Measurements from ENCODE around the gene FBXL2.
"Not testable (repeated sequence)": the region's sequence is repeated elsewhere in the genome, so short reads cannot be mapped to it uniquely, and the experiment has no call there.

The FBXL2 gene

DNA sequence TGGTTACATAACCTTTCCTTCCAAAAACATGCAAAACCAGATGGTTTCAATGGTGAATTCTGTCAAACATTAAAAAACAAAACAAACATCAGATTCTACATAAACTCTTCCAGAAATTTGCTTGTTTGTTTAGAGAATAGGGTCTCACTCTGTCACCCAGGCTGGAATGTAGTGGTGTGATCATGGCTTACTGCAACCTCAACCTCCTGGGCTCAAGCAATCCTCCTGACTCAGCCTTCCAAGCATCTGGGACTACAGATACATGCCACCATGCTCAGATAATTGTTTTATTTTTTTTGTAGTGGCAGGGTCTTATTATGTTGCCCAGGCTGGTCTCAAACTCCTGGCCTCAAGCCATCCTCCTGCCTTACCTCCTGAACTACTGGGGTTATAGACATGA, 36.1 kb downstream of the FBXL2 start:
- intact Hi-C loops (cut with DNase I) = no loop called here
- DNase-seq = no peak

DNA sequence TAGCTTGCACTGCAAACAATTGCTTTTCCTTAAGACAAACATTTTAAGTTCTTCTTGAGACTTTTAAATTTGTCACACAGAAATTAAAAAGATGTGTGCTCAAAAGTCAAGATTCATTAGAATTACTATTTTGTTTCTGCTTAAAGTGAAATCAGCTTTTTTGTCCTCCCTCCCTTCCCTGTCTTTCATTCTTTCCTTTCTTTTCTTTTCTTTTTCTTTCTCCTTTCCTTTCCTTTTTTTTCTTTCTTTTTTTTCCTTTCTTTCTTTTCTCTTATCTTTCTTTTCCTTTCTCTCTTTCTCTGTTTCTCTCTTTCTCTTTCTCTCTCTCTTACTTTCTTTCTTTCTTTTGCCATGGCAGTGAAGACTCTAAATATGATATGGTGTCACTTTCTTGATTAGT, 37.8 kb downstream of the FBXL2 start:
- intact Hi-C loops (cut with DNase I) = no loop called here

DNA sequence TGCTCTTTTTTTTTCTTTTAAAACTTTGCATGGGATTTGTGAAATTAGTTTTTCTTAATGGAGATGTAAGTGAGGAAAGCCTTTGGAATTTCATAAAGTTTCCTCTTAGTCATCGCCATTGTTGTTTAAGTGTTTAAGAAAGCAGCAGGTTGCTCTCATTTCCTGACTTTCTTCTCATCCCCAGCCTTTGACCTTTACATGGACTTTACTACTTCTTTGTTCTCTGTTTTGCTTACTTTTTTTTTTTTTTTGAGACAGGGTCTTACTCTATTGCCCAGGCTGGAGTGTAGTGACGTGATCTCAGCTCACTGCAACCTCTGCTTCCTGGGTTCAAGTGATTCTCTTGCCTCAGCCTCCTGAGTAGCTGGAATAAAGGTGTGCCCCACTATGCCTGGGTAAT, 38.6 kb downstream of the FBXL2 start:
- DNase-seq = no peak

More for the DNA sequence above, 37.8 kb downstream of the FBXL2 start:
- DNase-seq = no peak

DNA sequence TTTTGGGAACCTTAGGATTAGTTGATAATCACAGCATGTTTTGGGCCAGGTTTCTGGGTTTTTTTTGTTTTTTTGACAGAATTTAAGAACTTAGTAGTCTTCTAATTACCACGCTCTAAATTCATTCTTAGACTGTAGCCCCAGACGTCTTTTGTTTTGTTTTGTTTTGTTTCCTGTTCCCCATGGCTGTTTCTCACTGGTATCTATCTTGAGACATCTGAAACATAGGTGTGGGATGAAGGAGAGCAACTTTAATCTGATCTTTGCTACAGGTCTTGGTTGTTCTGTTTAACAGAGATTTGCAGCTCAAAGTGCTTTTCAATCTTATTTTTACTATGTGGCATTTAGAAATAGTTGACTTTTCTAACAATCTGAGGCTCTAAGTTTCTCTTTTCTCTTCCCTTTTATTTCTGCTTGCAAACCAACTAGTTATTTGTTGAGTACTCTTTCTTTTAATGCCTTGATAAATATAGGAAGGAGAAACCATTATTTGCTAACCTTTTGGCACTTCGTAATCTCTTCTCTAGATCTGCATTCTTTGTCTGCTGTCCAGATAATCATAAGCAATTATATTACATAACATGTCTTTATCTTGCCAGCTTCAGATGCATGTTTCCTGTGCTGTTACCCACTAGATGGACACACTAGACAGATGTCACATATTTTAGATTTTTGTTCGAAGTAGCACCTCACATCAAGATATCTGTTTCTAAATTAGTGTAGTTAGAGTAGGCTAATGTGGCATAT, 40.9 kb downstream of the FBXL2 start:
- intact Hi-C loops (cut with DNase I) = no loop called here
- no peak for DNase-seq

More for the DNA sequence above, 38.6 kb downstream of the FBXL2 start:
- intact Hi-C loops (cut with DNase I) = no loop called here

DNA sequence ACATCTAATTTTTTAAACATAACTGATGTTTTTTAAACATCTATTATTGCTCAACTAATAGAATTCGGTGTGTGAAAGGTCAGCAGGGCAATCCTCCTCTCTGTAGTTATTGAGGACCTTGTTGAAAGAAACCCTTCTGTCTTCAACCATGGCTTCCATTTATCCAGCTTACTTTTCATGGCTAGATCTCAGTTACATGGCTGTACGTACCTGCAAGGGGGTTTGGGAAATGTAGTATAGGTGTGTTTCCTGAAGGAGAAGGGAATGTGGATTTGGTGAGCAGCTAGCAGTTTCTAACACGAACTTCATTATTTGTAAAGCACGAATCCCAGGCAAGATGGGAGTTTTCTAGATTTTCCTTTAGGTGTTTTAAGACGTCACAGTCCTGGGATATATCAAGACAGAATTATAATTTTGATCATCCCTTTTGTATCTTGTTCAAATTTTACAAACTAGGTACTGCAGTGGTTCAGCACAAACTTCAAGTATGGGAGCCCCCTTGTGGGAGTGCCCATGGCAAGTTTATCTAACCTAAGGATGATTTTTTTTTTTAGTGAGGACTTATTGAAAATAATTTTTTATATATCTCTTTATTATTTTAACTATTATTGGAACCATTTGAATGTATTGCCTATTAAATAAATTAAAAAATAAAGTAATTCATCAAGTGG, 41.6 kb downstream of the FBXL2 start:
- no peak for DNase-seq
- intact Hi-C loops (cut with DNase I) = no loop called here

DNA sequence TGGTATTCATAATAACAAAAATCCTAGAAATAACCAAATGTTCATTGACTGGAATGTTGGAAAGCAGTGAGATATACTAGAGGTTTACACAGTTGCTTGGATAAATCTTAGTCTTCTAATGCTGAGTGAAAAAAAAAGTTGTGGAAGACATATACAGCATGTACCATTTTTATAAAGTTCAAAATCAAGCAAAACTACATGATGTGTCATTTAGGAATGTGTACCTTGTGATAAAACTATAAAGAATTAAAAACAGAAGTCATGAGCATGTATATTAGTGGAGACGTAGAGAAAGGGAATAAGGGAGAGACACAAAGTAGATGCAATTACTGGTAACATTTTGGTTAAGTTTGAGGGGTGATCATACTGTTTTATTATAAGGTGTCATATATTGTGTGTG, 45.2 kb downstream of the FBXL2 start:
- DNase-seq = no peak
- intact Hi-C loops (cut with DNase I) = no loop called here

DNA sequence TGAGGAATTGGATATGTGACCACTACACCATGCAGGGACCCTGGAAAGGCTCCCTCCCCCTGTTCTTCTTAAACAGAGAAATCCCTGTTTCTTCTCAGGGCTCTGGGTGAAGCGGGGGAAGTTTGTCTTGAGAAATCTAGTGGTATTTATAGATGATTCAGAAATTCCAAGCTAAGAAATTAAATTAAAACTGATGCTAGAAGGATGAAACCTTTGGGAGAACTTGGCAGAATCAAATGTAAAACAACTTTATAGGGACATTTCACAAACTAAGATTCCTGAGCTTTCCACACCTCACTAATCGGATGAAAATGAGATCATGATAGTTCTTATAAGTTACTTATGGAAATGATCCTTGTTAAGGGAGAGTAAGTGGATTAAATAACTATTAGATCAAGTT, 54.2 kb downstream of the FBXL2 start:
- no peak for DNase-seq
- intact Hi-C loops (cut with DNase I) = no loop called here

DNA sequence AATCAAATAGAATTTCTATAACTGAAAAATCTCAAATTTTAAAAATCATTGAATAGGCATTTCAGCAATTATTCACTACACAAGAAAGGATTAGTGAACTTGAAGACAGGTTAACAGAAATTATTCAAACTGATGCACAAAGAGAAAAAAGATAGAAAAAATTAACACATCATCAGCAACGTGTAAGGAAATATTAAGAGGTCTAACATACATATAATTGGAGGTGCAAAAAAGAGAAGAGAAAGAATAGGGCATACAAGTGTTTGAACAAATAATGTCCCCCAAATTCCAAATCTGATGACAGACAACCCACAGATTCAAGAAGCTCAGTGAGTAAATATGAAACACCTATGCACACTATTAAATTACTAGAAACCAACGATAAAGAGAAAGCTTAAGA, 57.1 kb downstream of the FBXL2 start:
- intact Hi-C loops (cut with DNase I) = no loop called here
- DNase-seq = no peak

DNA sequence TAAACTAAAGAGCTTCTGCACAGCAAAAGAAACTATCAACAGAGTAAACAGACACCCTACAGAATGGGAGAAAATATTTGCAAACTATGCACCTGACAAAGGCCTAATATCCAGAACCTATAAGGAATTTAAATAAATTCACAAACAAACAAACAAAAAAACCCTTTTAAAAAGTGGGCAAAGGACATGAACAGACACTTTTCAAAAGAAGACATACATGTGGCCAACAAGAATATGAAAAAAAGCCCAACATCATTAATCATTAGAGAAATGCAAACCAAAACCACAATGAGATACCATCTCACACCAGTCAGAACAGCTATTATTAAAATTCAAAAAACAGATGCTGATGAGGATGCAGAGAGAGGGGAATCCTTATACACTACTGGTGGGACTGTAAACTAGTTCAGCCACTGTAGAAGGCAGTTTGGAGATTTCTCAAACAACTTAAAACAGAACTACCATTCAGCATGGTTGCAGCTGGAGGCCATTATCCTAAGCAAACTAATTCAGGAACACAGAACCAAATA, 61.8 kb downstream of the FBXL2 start:
- DNase-seq; intact Hi-C loops (cut with DNase I): not testable (repeated sequence)

DNA sequence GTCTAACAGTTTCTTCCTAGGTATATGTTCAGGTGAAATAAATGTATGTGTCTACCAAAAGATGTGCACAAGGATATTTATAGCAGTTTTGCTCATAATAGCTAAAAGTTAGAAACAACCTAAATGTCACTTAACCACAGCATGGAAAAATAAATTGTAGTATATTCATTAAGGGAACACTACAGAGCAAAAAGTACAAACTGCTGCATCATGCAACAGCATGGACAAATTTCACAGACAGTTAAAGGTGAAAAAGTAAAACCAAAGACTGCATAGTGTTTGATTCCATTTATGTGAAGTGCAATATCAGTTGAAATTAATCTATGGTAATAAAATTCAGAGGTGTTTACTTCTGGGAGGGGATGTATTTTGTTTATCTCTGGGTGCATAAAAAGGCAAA, 62.5 kb downstream of the FBXL2 start:
- intact Hi-C loops (cut with DNase I) = no loop called here
- no peak for DNase-seq

DNA sequence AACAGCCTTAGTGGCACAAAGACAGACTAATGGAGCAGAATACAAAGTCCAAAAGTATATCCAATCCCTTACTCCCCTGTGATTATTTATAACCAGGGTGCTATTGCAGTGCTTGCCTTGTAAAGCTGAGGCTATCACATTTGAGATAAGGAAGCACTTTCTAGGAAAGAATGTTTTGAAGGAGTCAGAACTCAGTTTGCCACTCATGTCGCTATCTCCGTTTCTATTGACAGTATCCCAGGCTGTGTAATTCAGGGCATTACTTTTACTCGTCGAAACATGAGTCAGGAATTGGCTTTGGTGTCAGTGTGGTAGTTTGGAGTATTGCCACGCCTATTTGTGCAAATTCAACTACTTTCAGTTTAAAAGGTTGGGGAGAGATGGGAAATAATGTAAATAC, 78.4 kb downstream of the FBXL2 start:
- no peak for DNase-seq
- intact Hi-C loops (cut with DNase I) = no loop called here

DNA sequence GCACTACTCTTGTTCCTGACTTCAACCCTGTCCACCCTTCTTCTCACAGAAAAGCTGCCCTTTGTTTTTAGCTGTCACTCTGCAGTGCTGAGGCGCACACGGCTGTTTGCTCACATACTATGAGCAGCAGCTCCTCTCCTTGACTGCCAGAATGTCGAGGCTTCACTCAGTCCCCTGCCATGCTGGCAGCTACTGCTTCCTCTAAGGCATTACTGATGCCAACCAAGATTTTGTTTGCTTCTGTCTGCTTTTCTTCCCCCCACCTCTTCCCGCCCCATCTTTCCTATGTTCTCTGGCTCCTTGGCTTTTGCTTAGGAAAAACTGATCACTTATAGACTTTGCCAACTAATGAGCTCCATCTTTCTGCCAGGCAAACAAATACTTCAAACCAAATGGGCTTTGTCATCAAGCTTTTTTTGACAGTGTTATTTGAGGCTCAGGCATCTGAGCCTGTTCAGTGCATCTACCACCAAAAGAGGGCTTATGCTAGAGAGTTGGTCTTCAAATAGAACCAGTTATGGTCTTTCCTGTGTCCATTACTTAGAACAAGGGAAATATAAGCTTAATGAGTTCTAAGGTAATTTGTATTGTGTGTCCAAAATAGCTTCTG, 81.0 kb downstream of the FBXL2 start:
- no peak for DNase-seq

DNA sequence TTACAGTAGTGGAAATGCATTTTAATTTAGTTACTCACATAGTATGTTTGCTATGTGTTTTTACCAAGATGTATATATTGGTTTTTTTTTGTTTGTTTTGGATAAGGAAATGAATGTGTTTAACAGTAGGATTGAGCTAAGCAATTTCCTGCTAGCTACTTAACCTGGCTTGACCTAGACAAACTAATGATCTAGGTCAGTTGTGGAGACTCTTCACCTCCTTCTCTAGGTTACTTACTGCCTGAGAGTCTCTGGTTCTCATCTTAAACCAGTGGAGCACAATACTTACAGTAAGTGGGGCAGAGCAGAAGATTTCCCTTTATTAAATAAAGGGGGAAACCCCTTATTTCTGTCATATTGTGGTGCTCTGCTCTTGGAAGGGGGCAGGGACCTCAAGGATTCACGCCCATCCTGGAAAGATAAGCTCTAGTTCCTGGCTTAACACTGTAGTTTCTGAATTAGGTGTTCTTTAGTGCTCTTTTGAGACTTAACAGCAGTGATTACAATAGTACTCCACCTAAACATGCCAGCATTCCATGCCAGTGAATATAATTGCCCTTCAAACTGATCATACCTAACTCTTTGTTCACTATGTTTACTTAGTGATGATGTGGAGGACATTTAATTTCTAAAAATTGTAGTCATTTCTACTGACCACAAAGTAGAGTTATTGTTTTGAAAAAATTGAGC, 83.0 kb downstream of the FBXL2 start:
- intact Hi-C loops (cut with DNase I) = no loop called here

More for the DNA sequence above, 81.0 kb downstream of the FBXL2 start:
- intact Hi-C loops (cut with DNase I) = no loop called here

DNA sequence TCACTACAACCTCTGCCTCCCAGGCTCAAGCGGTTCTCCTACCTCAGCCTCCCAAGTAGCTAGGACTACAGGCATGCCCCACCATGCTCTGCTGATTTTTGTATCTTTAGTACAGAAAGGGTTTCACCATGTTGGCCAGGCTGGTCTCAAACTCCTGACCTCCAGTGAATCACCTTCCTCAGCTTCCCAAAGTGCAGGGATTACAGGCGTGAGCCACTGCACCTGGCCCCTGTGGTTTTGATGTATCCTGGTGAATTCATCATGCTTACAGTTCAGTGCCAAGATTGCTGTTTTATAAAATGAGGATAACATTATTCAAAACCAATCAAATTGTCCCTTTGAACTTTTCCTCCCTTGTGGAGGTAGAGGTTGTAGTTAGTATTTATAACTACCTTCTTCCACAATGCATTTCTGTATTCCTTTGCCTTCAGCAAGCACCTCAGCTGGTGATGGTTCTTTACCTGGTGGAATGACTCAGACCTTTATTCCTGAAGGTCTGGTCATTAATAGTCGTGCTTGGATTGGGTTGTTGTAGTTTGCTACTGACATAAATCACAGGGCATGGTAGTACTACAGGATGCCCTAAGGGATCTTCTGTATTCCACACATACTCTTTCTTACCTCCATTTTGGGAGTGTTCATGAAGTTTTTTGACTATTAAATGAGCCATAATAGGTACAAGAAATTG, 86.0 kb downstream of the FBXL2 start:
- intact Hi-C loops (cut with DNase I) = no loop called here
- no peak for DNase-seq

More for the DNA sequence above, 83.0 kb downstream of the FBXL2 start:
- DNase-seq = no peak

DNA sequence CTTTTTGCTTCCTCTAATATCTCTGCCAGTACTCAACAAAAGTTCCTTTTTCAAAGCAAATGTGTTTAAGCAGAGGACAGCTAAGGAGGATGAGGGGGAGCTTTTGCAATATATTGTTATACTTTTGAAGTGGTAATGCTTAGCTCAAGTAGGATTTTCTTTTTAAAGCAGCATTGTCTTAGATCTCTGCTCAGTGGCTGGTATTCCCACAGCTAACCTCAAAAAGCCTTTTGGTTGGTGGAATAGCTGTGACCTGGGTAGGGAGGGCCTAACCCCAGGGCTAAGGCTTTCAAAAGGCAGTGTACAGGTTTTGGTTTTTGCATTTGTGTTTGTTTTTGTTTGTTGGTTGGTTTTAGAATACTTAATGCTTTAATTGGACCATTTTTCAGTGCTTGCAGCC, 86.8 kb downstream of the FBXL2 start:
- no peak for DNase-seq
- intact Hi-C loops (cut with DNase I) = no loop called here

DNA sequence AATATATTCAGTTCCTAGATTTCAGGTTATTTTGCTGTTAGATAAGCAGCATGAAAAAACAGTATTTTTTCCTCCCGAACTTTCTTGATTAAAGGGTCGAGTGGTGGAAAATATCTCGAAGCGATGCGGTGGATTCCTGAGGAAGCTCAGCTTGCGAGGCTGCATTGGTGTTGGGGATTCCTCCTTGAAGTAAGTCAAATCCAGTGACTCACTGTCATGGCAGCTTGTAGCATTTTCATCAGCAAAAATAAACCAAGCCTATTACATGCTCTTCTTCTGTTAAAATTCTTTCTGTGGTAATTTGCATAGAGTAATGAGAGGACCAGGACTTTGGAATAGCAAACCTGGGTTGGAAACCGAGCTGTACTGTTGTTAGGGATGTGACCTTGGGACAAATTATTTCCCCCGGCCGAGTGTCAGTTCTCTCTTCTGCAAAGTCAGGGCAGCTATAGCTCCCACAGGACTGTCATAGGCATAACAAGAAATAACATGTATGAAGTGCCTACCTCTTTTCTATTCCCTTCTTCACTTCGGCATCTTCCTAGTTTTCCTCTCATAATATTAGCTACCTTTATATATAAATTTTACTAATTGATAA, 87.4 kb downstream of the FBXL2 start:
- intact Hi-C loops (cut with DNase I) = no loop called here
- DNase-seq = no peak

DNA sequence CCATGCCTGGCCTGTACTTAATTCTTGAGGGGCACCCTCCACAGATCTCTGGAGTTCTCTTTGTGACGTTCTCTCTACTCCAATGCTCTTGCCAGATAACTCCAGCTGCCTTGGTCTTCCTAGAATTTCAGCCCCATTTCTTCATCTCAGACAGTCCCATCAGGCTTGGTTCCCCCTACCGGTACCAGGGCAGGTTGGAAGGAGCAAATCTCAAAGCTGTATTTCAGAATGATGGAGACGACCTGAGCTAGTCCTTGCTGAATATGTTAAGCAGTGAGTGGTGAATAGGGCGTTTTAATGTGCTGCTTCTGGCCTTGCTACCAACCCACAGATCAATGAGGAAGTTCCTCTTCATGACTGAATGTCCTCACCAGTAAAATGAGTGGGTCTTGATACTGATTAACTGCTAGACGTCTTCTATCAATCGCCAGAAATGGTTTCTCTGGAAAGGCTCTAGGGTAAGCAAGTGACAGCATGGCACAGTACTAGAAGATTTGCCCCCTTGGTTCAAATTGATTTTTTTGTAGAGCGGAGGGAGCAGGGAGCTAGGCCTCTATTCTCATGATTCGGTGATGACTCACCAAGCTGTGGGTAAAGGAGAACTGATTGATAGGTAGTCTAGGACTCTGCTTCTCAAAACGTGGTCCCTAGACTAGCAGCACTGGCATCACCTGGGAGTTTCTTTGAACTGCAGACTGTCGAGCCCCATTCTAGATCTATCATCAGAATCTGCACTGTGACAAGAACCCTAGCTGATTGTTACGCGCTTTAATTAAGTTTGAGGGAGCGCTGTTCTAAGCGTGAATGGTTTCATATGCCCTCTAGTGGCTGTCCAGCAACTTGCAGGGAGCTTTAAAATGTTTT, 95.2 kb downstream of the FBXL2 start:
- intact Hi-C loops (cut with DNase I) = loop anchor here (2.0 to 10.0 kb wide), 2 partner anchors 242 to 412 kb away; no protein-coding TSS in a partner anchor
- DNase-seq = peak in 4 of 10 donors; percentile 52 to 60 (median 58)

DNA sequence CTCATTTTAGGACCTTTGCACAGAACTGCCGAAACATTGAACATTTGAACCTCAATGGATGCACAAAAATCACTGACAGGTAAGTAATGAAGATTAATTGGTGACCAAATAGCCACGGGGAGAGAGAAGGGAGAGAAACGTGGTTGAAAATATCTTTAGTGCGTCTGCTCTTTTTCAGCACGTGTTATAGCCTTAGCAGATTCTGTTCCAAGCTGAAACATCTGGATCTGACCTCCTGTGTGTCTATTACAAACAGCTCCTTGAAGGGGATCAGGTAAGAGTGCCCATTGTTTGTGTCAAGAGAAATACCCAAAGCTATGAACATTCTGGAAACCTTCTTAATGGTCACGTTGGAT, 95.8 kb downstream of the FBXL2 start:
- intact Hi-C loops (cut with DNase I) = loop anchor here (2.0 to 10.0 kb wide), 2 partner anchors 242 to 412 kb away; no protein-coding TSS in a partner anchor
- DNase-seq = no peak

DNA sequence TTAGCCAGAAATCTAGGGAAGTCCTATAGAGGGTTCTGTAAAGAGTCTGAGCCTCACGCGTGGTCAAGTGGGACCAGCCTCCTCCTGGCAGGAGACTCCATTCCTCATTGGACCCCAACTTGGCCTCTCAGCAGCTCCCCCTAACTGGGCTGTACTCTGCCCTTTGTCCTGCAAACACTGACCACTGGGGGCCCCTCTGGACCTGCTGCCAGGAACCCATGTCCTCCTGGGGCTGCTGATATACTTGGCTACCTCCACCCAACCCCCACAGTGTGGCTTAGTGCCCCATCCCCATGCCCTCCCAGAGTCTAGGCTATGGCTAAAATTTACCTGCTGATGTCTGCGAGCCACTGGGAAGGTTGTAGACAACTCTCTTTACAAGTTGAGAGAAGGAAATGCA, 100.2 kb downstream of the FBXL2 start:
- intact Hi-C loops (cut with DNase I) = loop anchor here (10.0 kb wide), 1 partner anchor 407 kb away; no protein-coding TSS in a partner anchor
- no peak for DNase-seq
